Gastrocnemius medialis (tissue), 4 donors: ENCODE results near the gene YOD1. TPM values are rescaled to one million over a fixed set of nuclear protein-coding genes. Genes with fewer than 3 reads are reported as not detected.

Experiments used
- ATAC-seq, 2 donors: fragments of 150-250 bp; one replicate each; pipeline ENCODE4 v1.9.1; 2016
- DNase-seq, 2 donors: peaks; one replicate each; pipeline ENCODE4 v3.0.0-alpha.2; 2019
- H3K27ac ChIP-seq, 4 donors: fragments of 200-600 bp; sonication (generic); 1 replicate in 1 of 4; 2 replicates in 3 of 4; pipeline ENCODE4 v1.5.1; 2016 to 2018; ENCODE audit warnings: mild to moderate bottlenecking in 2 of 4, moderate library complexity in 1 of 4
- H3K27me3 ChIP-seq, 3 donors: fragments of 200-600 bp; sonication (generic) in 2 of 3; 1 replicate in 1 of 3; 2 replicates in 2 of 3; pipeline versions ENCODE4 v1.5.1 to v1.6.0; 2016 to 2019; ENCODE audit warnings: mild to moderate bottlenecking in 1 of 3, moderate library complexity in 1 of 3
- H3K36me3 ChIP-seq, 2 donors: fragments of 200-600 bp; sonication (generic) in 1 of 2; one replicate each; pipeline ENCODE4 v1.5.1; 2017 to 2018
- H3K4me1 ChIP-seq, 2 donors: fragments of 200-600 bp; sonication (generic) in 1 of 2; one replicate each; pipeline ENCODE4 v1.5.1; 2016 to 2017; ENCODE audit warnings: mild to moderate bottlenecking in 2 of 2
- H3K4me3 ChIP-seq, 4 donors: fragments of 200-600 bp; sonication (generic) in 3 of 4; 1 replicate in 1 of 4; 2 replicates in 3 of 4; pipeline ENCODE4 v1.5.1; 2016 to 2019; ENCODE audit warnings: mild to moderate bottlenecking in 2 of 4
- H3K9me3 ChIP-seq, 3 donors: fragments of 200-600 bp; sonication (generic) in 2 of 3; 1 replicate in 1 of 3; 2 replicates in 2 of 3; pipeline ENCODE4 v1.5.1; 2016 to 2019
- CTCF ChIP-seq, 5 experiments: fragments of 450-650 bp in 3 of 5; fragments of 200-600 bp in 2 of 5; sonication (generic) in 2 of 5; IDR thresholded peaks in 4 of 5; conservative IDR thresholded peaks in 1 of 5; 1 replicate in 4 of 5; 2 replicates in 1 of 5; pipeline ENCODE4 v1.5.1; 2016 to 2019; ENCODE audit warnings: antibody characterized with exemption in 5 of 5, mild to moderate bottlenecking in 3 of 5, moderate library complexity in 3 of 5
- POLR2A ChIP-seq, 2 donors: fragments of 450-650 bp; IDR thresholded peaks; one replicate each; pipeline ENCODE4 v1.6.1; 2017; ENCODE audit warnings: antibody characterized with exemption in 2 of 2, mild to moderate bottlenecking in 2 of 2, moderate library complexity in 2 of 2
- in situ Hi-C, 4 donors: fragments of 200-750 bp; cut with MboI; loops; one replicate each; pipeline versions ENCODE4 v1.15.0 to v1.8.0; 2017; ENCODE audit warnings: low sequenced_read_pairs in 4 of 4
- intact Hi-C: fragments of 100-400 bp; cut with DNase I; formaldehyde crosslinking; loops from one replicate; pipeline ENCODE4 v1.15.1; 2023; ENCODE audit warnings: low total_unique reads
- total RNA-seq, 4 donors: library from RNA; depleted of rRNA; stranded (reverse); fragments of >200 nt; gene quantifications; one replicate each; pipeline versions ENCODE4 v1.1.0 to v1.2.3, GENCODE V29; 2016

YOD1 gene
- total RNA-seq, 4 donors from 2014 or later = 3.0 to 6.7 (median 6.2) TPM

- in situ Hi-C loops = no loop called here
- no peaks in the 10 kb centered on the region for H3K9me3 ChIP-seq
- no peak for DNase-seq
- TF ChIP-seq POLR2A (IDR thresholded peaks at IDR 0.05) (no peak), CTCF (IDR thresholded peaks at IDR 0.05 in 4 of 5, conservative IDR thresholded peaks at IDR 0.05 in 1 of 5) (no peak)
- H3K27me3 ChIP-seq = no peaks in the 10 kb centered on the region
- no peaks in the 10 kb centered on the region for H3K36me3 ChIP-seq
- intact Hi-C loops = no loop called here
- H3K4me3 ChIP-seq = no peak overlapping the region
- peaks cover 8 to 13% of the 10 kb centered on the region in 2 donors for H3K4me1 ChIP-seq
- no peak for ATAC-seq
- no peak overlapping the region for H3K27ac ChIP-seq
These were observed 30.3 kb downstream of the YOD1 start for GRCh38 chr1:207020709-207021107.

- in situ Hi-C loops = no loop called here
- no peaks in the 10 kb centered on the region for H3K27me3 ChIP-seq
- H3K4me1 ChIP-seq = peaks cover 3 to 7% of the 10 kb centered on the region in 2 donors
- TF ChIP-seq POLR2A (IDR thresholded peaks at IDR 0.05) (no peak), CTCF (IDR thresholded peaks at IDR 0.05 in 4 of 5, conservative IDR thresholded peaks at IDR 0.05 in 1 of 5) (no peak)
- no peaks in the 10 kb centered on the region for H3K36me3 ChIP-seq
- no peak for DNase-seq
- no peak for ATAC-seq
- intact Hi-C loops = no loop called here
- H3K27ac ChIP-seq = no peak overlapping the region
- no peaks in the 10 kb centered on the region for H3K9me3 ChIP-seq
- H3K4me3 ChIP-seq = no peak overlapping the region
These were observed 30.8 kb downstream of the YOD1 start for GRCh38 chr1:207020065-207020708.

- TF ChIP-seq POLR2A (IDR thresholded peaks at IDR 0.05) (no peak), CTCF (IDR thresholded peaks at IDR 0.05 in 4 of 5, conservative IDR thresholded peaks at IDR 0.05 in 1 of 5) (no peak)
- H3K27ac ChIP-seq = no peak overlapping the region
These were observed 31.3 kb downstream of the YOD1 start for GRCh38 chr1:207019661-207020060.

GRCh38 chr1:207019161-207019560 is 31.8 kb downstream of the YOD1 start:
- Histone ChIP-seq H3K36me3 (no peaks in the 10 kb centered on the region), H3K27ac (no peak overlapping the region), H3K27me3 (no peaks in the 10 kb centered on the region), H3K4me3 (no peak overlapping the region), H3K9me3 (no peaks in the 10 kb centered on the region), H3K4me1 (peaks cover 0 to 5% of the 10 kb centered on the region in 2 donors)
- no peak for DNase-seq
- TF ChIP-seq CTCF (IDR thresholded peaks at IDR 0.05 in 4 of 5, conservative IDR thresholded peaks at IDR 0.05 in 1 of 5) (no peak), POLR2A (IDR thresholded peaks at IDR 0.05) (no peak)
- intact Hi-C loops = no loop called here
- in situ Hi-C loops = no loop called here
- no peak for ATAC-seq

More at GRCh38 chr1:207019661-207020060, 31.3 kb downstream of the YOD1 start:
- Histone ChIP-seq H3K4me3 (no peak overlapping the region), H3K4me1 (peaks cover 0 to 6% of the 10 kb centered on the region in 2 donors), H3K9me3 (no peaks in the 10 kb centered on the region), H3K27me3 (no peaks in the 10 kb centered on the region), H3K36me3 (no peaks in the 10 kb centered on the region)
- no peak for ATAC-seq
- DNase-seq = no peak
- intact Hi-C loops (no loop called here), in situ Hi-C loops (no loop called here)

- no peaks in the 10 kb centered on the region for H3K27me3 ChIP-seq
- H3K27ac ChIP-seq = no peak overlapping the region
- intact Hi-C loops (no loop called here), in situ Hi-C loops (no loop called here)
- no peak for DNase-seq
- H3K4me3 ChIP-seq = no peak overlapping the region
- H3K36me3 ChIP-seq = no peaks in the 10 kb centered on the region
- no peak for ATAC-seq
- TF ChIP-seq POLR2A (IDR thresholded peaks at IDR 0.05) (no peak), CTCF (IDR thresholded peaks at IDR 0.05 in 4 of 5, conservative IDR thresholded peaks at IDR 0.05 in 1 of 5) (no peak)
- H3K9me3 ChIP-seq = no peaks in the 10 kb centered on the region
- peaks cover 0 to under 1% of the 10 kb centered on the region in 2 donors for H3K4me1 ChIP-seq
These were observed 32.3 kb downstream of the YOD1 start for GRCh38 chr1:207018707-207019106.
